Osteocyte (in vitro differentiated cells): ENCODE data around the gene DNAAF5. TPM values are rescaled to one million over a fixed set of nuclear protein-coding genes. Genes with fewer than 3 reads are reported as not detected.

Experiments
- DNase-seq: peaks from one replicate; pipeline ENCODE4 v3.0.0; 2021; ENCODE audit warnings: mixed read lengths; ENCODE audit not compliant: unreplicated experiment; ENCODE audit errors: extremely low spot score
- H3K27ac Mint-ChIP-seq: one replicate; pipeline ENCODE4 v1.8.0; 2021; ENCODE audit warnings: mild to moderate bottlenecking, mixed read lengths; ENCODE audit not compliant: unreplicated experiment
- H3K27me3 Mint-ChIP-seq: one replicate; pipeline ENCODE4 v1.8.0; 2021; ENCODE audit warnings: mixed read lengths; ENCODE audit not compliant: unreplicated experiment
- H3K36me3 Mint-ChIP-seq: one replicate; pipeline ENCODE4 v1.8.0; 2021; ENCODE audit warnings: mixed read lengths; ENCODE audit not compliant: unreplicated experiment
- H3K4me1 Mint-ChIP-seq: one replicate; pipeline ENCODE4 v1.8.0; 2021; ENCODE audit warnings: mixed read lengths; ENCODE audit not compliant: unreplicated experiment
- H3K4me3 Mint-ChIP-seq: one replicate; pipeline ENCODE4 v1.8.0; 2021; ENCODE audit warnings: mild to moderate bottlenecking, moderate library complexity, mixed read lengths; ENCODE audit not compliant: unreplicated experiment
- H3K9me3 Mint-ChIP-seq: one replicate; pipeline ENCODE4 v1.8.0; 2021; ENCODE audit warnings: mixed read lengths; ENCODE audit not compliant: unreplicated experiment
- CTCF ChIP-seq: fragments of 200-600 bp; sonication (generic); IDR thresholded peaks from 2 replicates; pipeline ENCODE4 v1.5.0; 2021; ENCODE audit warnings: antibody characterized with exemption, mild to moderate bottlenecking, moderate library complexity
- total RNA-seq: library from RNA; stranded (reverse); gene quantifications from 2 replicates; pipeline ENCODE4 v1.2.1, GENCODE V29; 2021

The DNAAF5 gene
- total RNA-seq, 1 donor from 2014 or later, result 28.1 TPM

GRCh38 chr7:698515-699475 is 27.7 kb upstream of the DNAAF5 start:
- DNase-seq, result no peak
- Mint-ChIP-seq H3K4me1 (peaks cover 24% of the 10 kb centered on the region), H3K4me3 (no peak overlapping the region), H3K9me3 (peaks cover 3% of the 10 kb centered on the region), H3K27ac (no peak overlapping the region), H3K36me3 (peaks cover 3% of the 10 kb centered on the region), H3K27me3 (no peaks in the 10 kb centered on the region)
- no peak for TF ChIP-seq CTCF

GRCh38 chr7:699476-700170 is 26.9 kb upstream of the DNAAF5 start:
- no peak overlapping the region for H3K4me3 Mint-ChIP-seq
- H3K9me3 Mint-ChIP-seq, result peaks cover 3% of the 10 kb centered on the region
- H3K36me3 Mint-ChIP-seq, result peaks cover 3% of the 10 kb centered on the region
- H3K4me1 Mint-ChIP-seq, result peaks cover 24% of the 10 kb centered on the region
- TF ChIP-seq CTCF, result no peak
- DNase-seq, result no peak
- no peak overlapping the region for H3K27ac Mint-ChIP-seq
- no peaks in the 10 kb centered on the region for H3K27me3 Mint-ChIP-seq

- TF ChIP-seq CTCF, result no peak
- no peak for DNase-seq
- Mint-ChIP-seq H3K9me3 (peaks cover 3% of the 10 kb centered on the region), H3K36me3 (peaks cover 3% of the 10 kb centered on the region), H3K4me3 (no peak overlapping the region), H3K27ac (no peak overlapping the region), H3K27me3 (no peaks in the 10 kb centered on the region), H3K4me1 (peaks cover 25% of the 10 kb centered on the region)
These were observed 25.3 kb upstream of the DNAAF5 start for GRCh38 chr7:701086-701671.

- Mint-ChIP-seq H3K27me3 (no peaks in the 10 kb centered on the region), H3K36me3 (peaks cover 5% of the 10 kb centered on the region), H3K4me1 (peaks cover 24% of the 10 kb centered on the region), H3K9me3 (peaks cover 3% of the 10 kb centered on the region), H3K27ac (no peak overlapping the region), H3K4me3 (no peak overlapping the region)
- DNase-seq, result no peak
- no peak for TF ChIP-seq CTCF
These were observed 23.4 kb upstream of the DNAAF5 start for GRCh38 chr7:703049-703448.

- no peak for TF ChIP-seq CTCF
- no peak overlapping the region for H3K27ac Mint-ChIP-seq
- H3K27me3 Mint-ChIP-seq, result no peaks in the 10 kb centered on the region
- peaks cover 3% of the 10 kb centered on the region for H3K9me3 Mint-ChIP-seq
- peaks cover 13% of the 10 kb centered on the region for H3K4me1 Mint-ChIP-seq
- H3K4me3 Mint-ChIP-seq, result no peak overlapping the region
- peaks cover 5% of the 10 kb centered on the region for H3K36me3 Mint-ChIP-seq
- no peak for DNase-seq
These were observed 19.8 kb upstream of the DNAAF5 start for GRCh38 chr7:706721-707120.
